HG02678 (cell line): ENCODE measurements around the gene ZBTB16.

Source experiments
- ATAC-seq: cut with Tn5 transposase; IDR thresholded peaks from one replicate; pipeline ENCODE4 v1.9.1; 2021; ENCODE audit warnings: mild to moderate bottlenecking, moderate library complexity; ENCODE audit not compliant: unreplicated experiment

ZBTB16 gene

GRCh38 chr11:114181752-114182151 lies 122.2 kb downstream of the ZBTB16 start:
- no peak for ATAC-seq

GRCh38 chr11:114182471-114183043 lies 123.0 kb downstream of the ZBTB16 start:
- ATAC-seq: no peak

- ATAC-seq: no peak
Observed at GRCh38 chr11:114183044-114183511, 123.6 kb downstream of the ZBTB16 start.

- no peak for ATAC-seq
Observed at GRCh38 chr11:114185436-114185835, 125.9 kb downstream of the ZBTB16 start.

- ATAC-seq: no peak
Observed at GRCh38 chr11:114187173-114187572, 127.7 kb downstream of the ZBTB16 start.

GRCh38 chr11:114188851-114189570 lies 129.5 kb downstream of the ZBTB16 start:
- no peak for ATAC-seq

- ATAC-seq: no peak
Observed at GRCh38 chr11:114190630-114191029, 131.1 kb downstream of the ZBTB16 start.

GRCh38 chr11:114191893-114192292 lies 132.4 kb downstream of the ZBTB16 start:
- ATAC-seq: no peak

GRCh38 chr11:114192841-114193389 lies 133.4 kb downstream of the ZBTB16 start:
- ATAC-seq: no peak

GRCh38 chr11:114193730-114194679 lies 134.5 kb downstream of the ZBTB16 start:
- no peak for ATAC-seq

- ATAC-seq: no peak
Observed at GRCh38 chr11:114194702-114195101, 135.2 kb downstream of the ZBTB16 start.

- no peak for ATAC-seq
Observed at GRCh38 chr11:114195151-114195550, 135.6 kb downstream of the ZBTB16 start.

GRCh38 chr11:114195981-114196731 lies 136.6 kb downstream of the ZBTB16 start:
- ATAC-seq: no peak

GRCh38 chr11:114196997-114197703 lies 137.6 kb downstream of the ZBTB16 start:
- no peak for ATAC-seq

- no peak for ATAC-seq
Observed at GRCh38 chr11:114197799-114198500, 138.4 kb downstream of the ZBTB16 start.

- no peak for ATAC-seq
Observed at GRCh38 chr11:114199051-114199450, 139.5 kb downstream of the ZBTB16 start.

GRCh38 chr11:114200351-114201133 lies 141.0 kb downstream of the ZBTB16 start:
- no peak for ATAC-seq

GRCh38 chr11:114201219-114201618 lies 141.7 kb downstream of the ZBTB16 start:
- ATAC-seq: no peak
